ENCODE data around the gene SDHC.

Gene SDHC

DNA sequence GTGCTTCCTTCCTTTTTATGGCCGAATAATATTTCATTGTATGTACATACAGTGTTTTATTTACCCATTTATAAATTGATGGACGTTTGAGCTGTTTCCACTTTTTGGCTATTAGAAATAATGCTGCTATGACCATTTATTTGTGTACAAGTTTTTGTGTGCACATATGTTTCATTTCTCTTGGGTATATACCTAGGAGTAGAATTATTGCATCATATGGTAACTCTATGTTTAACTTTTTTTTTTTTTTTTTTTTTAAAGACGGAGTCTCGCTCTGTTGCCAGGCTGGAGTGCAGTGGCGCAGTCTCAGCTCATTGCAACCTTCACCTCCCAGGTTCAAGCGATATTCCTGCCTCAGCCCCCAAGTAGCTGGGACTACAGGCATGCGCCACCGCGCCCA lies 19.0 kb downstream of the SDHC start:
- H3K4me3 ChIP-seq (ENCODE audit: low read depth, low read length): no peak overlapping the region
- no peak for DNase-seq (ENCODE audit: low read depth)
- TF ChIP-seq MYC (IDR thresholded peaks at IDR 0.05; ENCODE audit: low read depth, low read length): no peak
- no peak for TF ChIP-seq POLR2A (IDR thresholded peaks at IDR 0.05; ENCODE audit: extremely low read depth, insufficient read length)
- TF ChIP-seq, protein P1, sequence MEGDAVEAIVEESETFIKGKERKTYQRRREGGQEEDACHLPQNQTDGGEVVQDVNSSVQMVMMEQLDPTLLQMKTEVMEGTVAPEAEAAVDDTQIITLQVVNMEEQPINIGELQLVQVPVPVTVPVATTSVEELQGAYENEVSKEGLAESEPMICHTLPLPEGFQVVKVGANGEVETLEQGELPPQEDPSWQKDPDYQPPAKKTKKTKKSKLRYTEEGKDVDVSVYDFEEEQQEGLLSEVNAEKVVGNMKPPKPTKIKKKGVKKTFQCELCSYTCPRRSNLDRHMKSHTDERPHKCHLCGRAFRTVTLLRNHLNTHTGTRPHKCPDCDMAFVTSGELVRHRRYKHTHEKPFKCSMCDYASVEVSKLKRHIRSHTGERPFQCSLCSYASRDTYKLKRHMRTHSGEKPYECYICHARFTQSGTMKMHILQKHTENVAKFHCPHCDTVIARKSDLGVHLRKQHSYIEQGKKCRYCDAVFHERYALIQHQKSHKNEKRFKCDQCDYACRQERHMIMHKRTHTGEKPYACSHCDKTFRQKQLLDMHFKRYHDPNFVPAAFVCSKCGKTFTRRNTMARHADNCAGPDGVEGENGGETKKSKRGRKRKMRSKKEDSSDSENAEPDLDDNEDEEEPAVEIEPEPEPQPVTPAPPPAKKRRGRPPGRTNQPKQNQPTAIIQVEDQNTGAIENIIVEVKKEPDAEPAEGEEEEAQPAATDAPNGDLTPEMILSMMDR (IDR thresholded peaks at IDR 0.05; ENCODE audit: low read depth, low read length): no peak
- TF ChIP-seq, protein P2, sequence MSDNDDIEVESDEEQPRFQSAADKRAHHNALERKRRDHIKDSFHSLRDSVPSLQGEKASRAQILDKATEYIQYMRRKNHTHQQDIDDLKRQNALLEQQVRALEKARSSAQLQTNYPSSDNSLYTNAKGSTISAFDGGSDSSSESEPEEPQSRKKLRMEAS (IDR thresholded peaks at IDR 0.05; ENCODE audit: low read depth, low read length): no peak

DNA sequence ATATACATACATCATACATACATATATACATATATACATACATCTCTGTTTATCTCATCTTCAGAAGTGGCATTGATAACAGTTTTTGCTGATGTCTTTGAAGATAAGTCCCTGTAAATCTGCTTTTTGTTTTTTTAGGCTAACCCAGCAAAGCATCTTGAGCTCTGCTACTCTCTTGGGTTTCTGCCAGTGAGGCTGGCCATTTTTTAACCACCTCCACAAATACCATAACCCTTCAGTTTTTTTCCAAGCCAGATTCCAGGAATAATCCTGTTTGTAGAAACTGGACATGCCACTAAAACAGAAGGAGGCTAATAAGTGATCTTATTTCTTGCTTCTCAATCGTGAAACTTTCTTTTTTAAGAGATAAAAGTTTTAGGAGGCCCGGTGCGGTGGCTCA lies 21.6 kb downstream of the SDHC start:
- no peak for DNase-seq (ENCODE audit: low read depth)
- no peak overlapping the region for H3K4me3 ChIP-seq (ENCODE audit: low read depth, low read length)
- TF ChIP-seq, protein P2 (IDR thresholded peaks at IDR 0.05; ENCODE audit: low read depth, low read length): no peak
- no peak for TF ChIP-seq MYC (IDR thresholded peaks at IDR 0.05; ENCODE audit: low read depth, low read length)

DNA sequence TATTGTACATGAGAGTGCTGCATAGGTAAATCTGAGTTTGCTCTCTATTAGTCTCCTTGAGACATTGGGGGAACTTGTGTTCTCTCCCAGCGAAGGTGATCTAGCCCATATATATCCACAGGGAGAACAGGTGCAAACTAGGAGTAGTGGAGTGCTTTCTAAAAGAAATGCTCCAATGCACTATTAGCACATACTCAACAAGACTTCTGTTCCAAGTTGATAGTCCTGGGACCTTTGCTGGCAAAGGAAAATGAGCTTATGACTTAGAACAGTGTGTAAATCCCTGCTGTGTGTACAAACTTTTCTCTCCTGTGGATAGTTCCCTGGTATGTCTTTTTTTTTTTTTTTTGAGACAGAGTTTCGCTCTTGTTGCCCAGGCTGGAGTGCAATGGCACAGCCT lies 28.0 kb downstream of the SDHC start:
- TF ChIP-seq POLR2A (IDR thresholded peaks at IDR 0.05; ENCODE audit: extremely low read depth, insufficient read length): no peak
- TF ChIP-seq, protein P1 (IDR thresholded peaks at IDR 0.05; ENCODE audit: low read depth, low read length): no peak
- TF ChIP-seq, protein P2 (IDR thresholded peaks at IDR 0.05; ENCODE audit: low read depth, low read length): no peak
- no peak for DNase-seq (ENCODE audit: low read depth)
- no peak overlapping the region for H3K4me3 ChIP-seq (ENCODE audit: low read depth, low read length)

DNA sequence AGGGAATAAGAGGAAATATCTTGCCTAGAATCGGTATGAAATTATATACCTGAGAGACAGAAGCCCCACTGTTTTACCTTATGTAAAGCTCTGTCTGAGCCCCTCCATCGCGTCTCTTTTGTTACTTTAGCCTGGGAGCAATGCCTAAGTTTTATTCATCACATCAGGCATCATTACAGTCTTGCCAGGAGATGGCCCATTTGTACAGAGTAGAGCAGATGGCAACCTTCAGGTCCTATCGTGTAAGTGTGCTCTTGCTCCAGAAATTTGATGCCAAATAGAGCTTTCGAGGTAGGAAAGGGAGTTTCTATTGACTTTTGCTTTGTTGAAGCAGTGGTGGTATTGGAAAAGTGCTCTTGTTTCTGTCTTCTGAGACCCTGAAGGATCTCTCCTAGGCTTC lies 28.6 kb downstream of the SDHC start:
- TF ChIP-seq, protein P2 (IDR thresholded peaks at IDR 0.05; ENCODE audit: low read depth, low read length): no peak
- TF ChIP-seq MYC (IDR thresholded peaks at IDR 0.05; ENCODE audit: low read depth, low read length) (no peak), POLR2A (IDR thresholded peaks at IDR 0.05; ENCODE audit: extremely low read depth, insufficient read length) (no peak)
- TF ChIP-seq, protein P1 (IDR thresholded peaks at IDR 0.05; ENCODE audit: low read depth, low read length): no peak
- no peak for DNase-seq (ENCODE audit: low read depth)
- H3K4me3 ChIP-seq (ENCODE audit: low read depth, low read length): no peak overlapping the region

DNA sequence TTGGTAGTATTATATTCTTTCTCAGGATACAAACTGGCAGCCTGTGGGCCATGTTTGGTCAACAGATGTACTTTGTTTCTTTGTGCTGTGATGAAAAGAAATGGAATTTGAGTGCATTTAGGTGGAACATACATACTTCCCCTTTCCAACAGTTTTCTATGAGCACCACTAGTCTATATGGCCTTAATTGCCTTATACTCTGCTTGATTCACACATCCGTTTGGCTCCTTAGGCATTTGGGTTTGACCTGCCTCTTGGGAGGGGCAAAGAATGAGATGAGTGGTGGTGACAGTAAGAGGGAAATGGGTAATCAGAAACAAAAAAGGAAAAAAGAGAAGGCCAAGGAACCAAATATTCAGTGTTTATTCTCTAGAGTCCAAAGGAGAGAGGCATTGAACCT lies 36.5 kb downstream of the SDHC start:
- TF ChIP-seq, protein P2 (IDR thresholded peaks at IDR 0.05; ENCODE audit: low read depth, low read length): no peak
- no peak for DNase-seq (ENCODE audit: low read depth)
- no peak overlapping the region for H3K4me3 ChIP-seq (ENCODE audit: low read depth, low read length)

DNA sequence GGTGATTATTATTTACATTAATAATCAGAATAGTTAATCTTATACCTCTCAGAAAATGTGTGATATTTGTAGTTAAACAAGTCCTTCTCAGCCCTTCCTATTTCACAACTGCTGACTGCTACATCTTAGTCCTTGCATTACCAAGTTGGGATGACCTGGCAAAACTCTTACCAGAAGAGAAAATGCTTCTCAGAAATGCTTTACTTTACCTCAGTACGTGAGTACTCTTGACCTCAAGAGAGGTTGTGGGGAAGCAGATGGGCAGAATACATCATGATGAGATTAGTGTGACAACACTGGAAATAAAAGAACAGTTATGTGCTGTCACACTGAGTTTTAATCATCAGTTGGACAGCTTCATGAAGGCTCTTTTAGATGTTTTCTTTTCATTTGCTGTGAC lies 37.3 kb downstream of the SDHC start:
- H3K4me3 ChIP-seq (ENCODE audit: low read depth, low read length): no peak overlapping the region
- TF ChIP-seq, protein P1 (IDR thresholded peaks at IDR 0.05; ENCODE audit: low read depth, low read length): no peak
- TF ChIP-seq, protein P2 (IDR thresholded peaks at IDR 0.05; ENCODE audit: low read depth, low read length): no peak
- TF ChIP-seq POLR2A (IDR thresholded peaks at IDR 0.05; ENCODE audit: extremely low read depth, insufficient read length) (no peak), MYC (IDR thresholded peaks at IDR 0.05; ENCODE audit: low read depth, low read length) (no peak)
- no peak for DNase-seq (ENCODE audit: low read depth)

DNA sequence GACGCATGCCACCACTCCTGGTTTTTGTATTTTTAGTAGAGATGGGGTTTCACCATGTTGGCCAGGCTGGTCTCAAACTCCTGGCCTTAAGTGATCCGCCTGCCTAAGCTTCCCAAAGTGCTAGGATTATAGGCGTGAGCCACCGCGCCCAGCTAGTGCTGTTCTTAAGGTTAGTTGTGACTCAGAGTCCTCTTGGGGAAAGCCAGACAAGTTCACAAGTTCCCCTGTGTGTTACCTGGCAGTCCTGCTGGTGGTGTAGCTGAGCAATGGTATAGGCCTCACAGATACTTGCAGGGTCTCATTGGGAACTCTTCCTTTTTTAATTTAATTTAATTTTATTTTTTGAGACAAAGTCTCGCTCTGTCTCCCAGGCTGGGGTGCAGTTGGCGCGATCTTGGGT lies 42.9 kb downstream of the SDHC start:
- no peak for DNase-seq (ENCODE audit: low read depth)
- TF ChIP-seq, protein P2 (IDR thresholded peaks at IDR 0.05; ENCODE audit: low read depth, low read length): no peak
- TF ChIP-seq MYC (IDR thresholded peaks at IDR 0.05; ENCODE audit: low read depth, low read length): no peak
- TF ChIP-seq, protein P1 (IDR thresholded peaks at IDR 0.05; ENCODE audit: low read depth, low read length): no peak
- TF ChIP-seq POLR2A (IDR thresholded peaks at IDR 0.05; ENCODE audit: extremely low read depth, insufficient read length): no peak
- no peak overlapping the region for H3K4me3 ChIP-seq (ENCODE audit: low read depth, low read length)

Data from NB4 (cell line).